Lung (tissue), 12 donors: ENCODE measurements around the gene COLQ. TPM values are rescaled to one million over a fixed set of nuclear protein-coding genes. Genes with fewer than 3 reads are reported as not detected.
A peak's percentile ranks its signal among the peaks of the same experiment; 100 is the strongest.

Source experiments
- ATAC-seq: fragments of 200-7000 bp; cut with Tn5 transposase; one replicate; pipeline ENCODE4 v1.9.1; 2020; ENCODE audit warnings: moderate number of reproducible peaks; ENCODE audit not compliant: insufficient read depth, low FRiP score
- DNase-seq, 3 donors: peaks; one replicate each; pipeline ENCODE4 v3.0.0-alpha.2; 2013 to 2017
- H3K27ac ChIP-seq, 2 donors: one replicate each; pipeline ENCODE4 v1.5.1; 2013; ENCODE audit warnings: mild to moderate bottlenecking in 2 of 2, moderate library complexity in 2 of 2, control low read depth in 1 of 2, inconsistent platforms in 1 of 2, low read depth in 1 of 2, low read length in 1 of 2
- H3K27me3 ChIP-seq, 3 donors: one replicate each; pipeline ENCODE4 v1.5.1; 2013; ENCODE audit warnings: low read length in 2 of 3; ENCODE audit not compliant: control insufficient read depth in 3 of 3, insufficient read depth in 3 of 3
- H3K36me3 ChIP-seq, 4 donors: one replicate each; pipeline ENCODE4 v1.5.1; 2013; ENCODE audit warnings: low read length in 4 of 4, mild to moderate bottlenecking in 1 of 4, moderate library complexity in 1 of 4; ENCODE audit not compliant: control insufficient read depth in 4 of 4, insufficient read depth in 4 of 4
- H3K4me1 ChIP-seq, 5 donors: one replicate each; pipeline ENCODE4 v1.5.1; 2013; ENCODE audit warnings: low read length in 5 of 5, mild to moderate bottlenecking in 2 of 5, moderate library complexity in 1 of 5; ENCODE audit not compliant: control insufficient read depth in 5 of 5, insufficient read depth in 5 of 5
- H3K4me3 ChIP-seq: one replicate; pipeline ENCODE4 v1.5.1; 2013; ENCODE audit warnings: mild to moderate bottlenecking, control low read depth, moderate library complexity
- H3K9ac ChIP-seq, 2 donors: one replicate each; pipeline ENCODE4 v1.5.1; 2013; ENCODE audit warnings: low read length in 2 of 2, control low read depth in 1 of 2; ENCODE audit not compliant: insufficient read depth in 1 of 2
- H3K9me3 ChIP-seq, 4 donors: one replicate each; pipeline ENCODE4 v1.5.1; 2013; ENCODE audit warnings: low read length in 3 of 4, mild to moderate bottlenecking in 1 of 4, moderate library complexity in 1 of 4; ENCODE audit not compliant: control insufficient read depth in 4 of 4, insufficient read depth in 3 of 4
- WGBS, 2 donors: extraction: QIAGEN DNeasy Blood & Tissue Kit; methylation state at CpG; one replicate each; pipeline ENCODE4 v1.1.7; 2013; 5-methylcytosine and 5-hydroxymethylcytosine counted together
- polyA plus RNA-seq, 2 donors: library from polyadenylated mRNA; stranded (reverse); fragments of 200-250 nt; gene quantifications; one replicate each; pipeline ENCODE4 v1.2.1, GENCODE V29; 2013
- total RNA-seq, 2 donors: library from RNA; depleted of rRNA in 1 of 2; stranded (reverse); fragments of >200 nt in 1 of 2; gene quantifications; one replicate each; pipeline ENCODE4 v1.2.1, GENCODE V29; 2014 to 2021
- TF ChIP-seq, protein P1 (sequence below): IDR thresholded peaks from 2 replicates; pipeline ENCODE4 v1.5.1; 2012; ENCODE audit warnings: mild to moderate bottlenecking; ENCODE audit errors: control extremely low read depth, extremely low read depth
- donor health status: control.
- donor health status: control.
- donor health status: Bipolar disorder and iron deficiency.
- donor health status: healthy.
- donor health status: DM: yes; HTN: yes; CAD: no.

The COLQ gene
- total and polyA plus RNA-seq, 4 donors, result 0.90 to 5.1 (median 1.9) TPM

DNA sequence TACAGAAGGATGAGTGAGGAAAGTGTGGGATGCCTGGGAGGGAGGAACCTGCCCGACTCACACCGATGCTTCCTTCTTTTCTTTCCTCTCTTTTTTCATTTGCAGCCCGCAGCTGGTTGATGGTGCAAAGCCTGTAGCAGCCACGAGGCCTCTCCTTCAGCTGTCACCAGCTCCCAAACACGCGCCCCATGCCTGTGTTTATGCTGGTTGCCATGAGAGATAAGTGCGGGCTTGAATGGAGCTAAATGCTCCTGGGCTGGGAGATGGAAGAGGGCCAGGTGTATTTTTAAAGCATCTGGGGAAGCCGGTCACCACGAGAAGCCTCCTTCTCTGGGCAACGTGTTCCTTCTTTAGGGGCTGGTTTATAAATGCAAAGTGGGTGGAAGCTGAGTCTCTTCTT is 9.3 kb downstream of the COLQ start:
- Histone ChIP-seq H3K9me3 (no peaks in the 10 kb centered on the region), H3K27me3 (no peaks in the 10 kb centered on the region), H3K27ac (no peak overlapping the region), H3K4me3 (no peak overlapping the region), H3K9ac (no peak overlapping the region), H3K4me1 (peaks cover 0 to 17% (median 11%) of the 10 kb centered on the region in 5 donors), H3K36me3 (no peaks in the 10 kb centered on the region)
- WGBS, 2 donors, result 20 to 23% methylated on average over 10 of the region's 10 CpGs
- ATAC-seq, result peak; percentile 72
- DNase-seq, result peak; percentile 86 to 91 (median 91)
- TF ChIP-seq, protein P1, sequence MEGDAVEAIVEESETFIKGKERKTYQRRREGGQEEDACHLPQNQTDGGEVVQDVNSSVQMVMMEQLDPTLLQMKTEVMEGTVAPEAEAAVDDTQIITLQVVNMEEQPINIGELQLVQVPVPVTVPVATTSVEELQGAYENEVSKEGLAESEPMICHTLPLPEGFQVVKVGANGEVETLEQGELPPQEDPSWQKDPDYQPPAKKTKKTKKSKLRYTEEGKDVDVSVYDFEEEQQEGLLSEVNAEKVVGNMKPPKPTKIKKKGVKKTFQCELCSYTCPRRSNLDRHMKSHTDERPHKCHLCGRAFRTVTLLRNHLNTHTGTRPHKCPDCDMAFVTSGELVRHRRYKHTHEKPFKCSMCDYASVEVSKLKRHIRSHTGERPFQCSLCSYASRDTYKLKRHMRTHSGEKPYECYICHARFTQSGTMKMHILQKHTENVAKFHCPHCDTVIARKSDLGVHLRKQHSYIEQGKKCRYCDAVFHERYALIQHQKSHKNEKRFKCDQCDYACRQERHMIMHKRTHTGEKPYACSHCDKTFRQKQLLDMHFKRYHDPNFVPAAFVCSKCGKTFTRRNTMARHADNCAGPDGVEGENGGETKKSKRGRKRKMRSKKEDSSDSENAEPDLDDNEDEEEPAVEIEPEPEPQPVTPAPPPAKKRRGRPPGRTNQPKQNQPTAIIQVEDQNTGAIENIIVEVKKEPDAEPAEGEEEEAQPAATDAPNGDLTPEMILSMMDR, result no peak

DNA sequence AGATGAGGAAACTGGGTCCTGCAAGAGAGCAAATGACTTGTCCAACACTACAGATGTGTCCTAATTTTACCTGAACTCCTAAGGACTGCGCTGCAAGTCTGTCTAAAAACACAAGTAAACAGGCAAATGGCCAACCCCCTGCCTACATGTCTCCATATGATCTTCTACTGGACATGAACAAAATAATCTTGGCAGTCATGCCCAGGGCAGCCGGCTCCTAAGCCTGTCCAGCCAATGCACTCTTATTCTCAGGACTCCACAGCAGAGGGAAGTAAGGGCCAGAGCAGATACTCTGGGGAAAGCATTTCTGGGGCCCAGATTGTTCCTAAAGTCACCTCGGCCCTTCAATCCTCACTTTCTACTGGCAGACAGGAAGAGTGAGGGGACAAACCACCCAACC is 10.3 kb downstream of the COLQ start:
- no peak overlapping the region for H3K9ac ChIP-seq
- DNase-seq (no peak), ATAC-seq (no peak)
- no peak overlapping the region for H3K4me3 ChIP-seq
- no peaks in the 10 kb centered on the region for H3K9me3 ChIP-seq
- H3K27me3 ChIP-seq, result no peaks in the 10 kb centered on the region
- no peak overlapping the region for H3K27ac ChIP-seq
- WGBS, 2 donors, result 96 to 97% methylated on average over 3 of the region's 3 CpGs
- TF ChIP-seq, protein P1, result no peak
- no peaks in the 10 kb centered on the region for H3K36me3 ChIP-seq
- peaks cover 0 to 17% (median 11%) of the 10 kb centered on the region in 5 donors for H3K4me1 ChIP-seq

DNA sequence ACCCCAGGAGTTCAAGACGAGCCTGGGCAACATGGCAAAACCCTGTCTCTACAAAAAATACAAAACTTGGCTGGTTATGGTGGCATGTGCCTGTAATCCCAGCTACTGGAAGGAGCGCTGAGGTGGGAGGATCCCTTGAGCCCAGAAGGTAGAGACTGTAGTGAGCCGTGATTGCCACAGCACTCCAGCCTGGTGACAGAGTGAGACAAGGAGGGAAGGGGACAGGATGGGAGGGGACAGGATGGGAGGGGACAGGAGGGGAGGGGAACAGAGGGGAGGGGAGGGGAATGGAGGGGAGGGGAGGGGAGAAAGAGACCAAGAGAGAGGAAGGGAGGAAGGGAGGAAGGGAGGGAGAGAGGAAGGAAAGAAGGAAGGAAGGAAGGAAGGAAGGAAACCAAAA is 11.0 kb downstream of the COLQ start:
- H3K27me3 ChIP-seq, result no peaks in the 10 kb centered on the region
- TF ChIP-seq, protein P1, result no peak
- ATAC-seq (no peak), DNase-seq (no peak)
- no peak overlapping the region for H3K27ac ChIP-seq
- H3K9me3 ChIP-seq, result no peaks in the 10 kb centered on the region
- no peak overlapping the region for H3K4me3 ChIP-seq
- H3K9ac ChIP-seq, result no peak overlapping the region
- 86 to 89% methylated on average over 3 of the region's 3 CpGs for WGBS, 2 donors
- H3K4me1 ChIP-seq, result peaks cover 0 to 17% (median 11%) of the 10 kb centered on the region in 5 donors
- no peaks in the 10 kb centered on the region for H3K36me3 ChIP-seq

DNA sequence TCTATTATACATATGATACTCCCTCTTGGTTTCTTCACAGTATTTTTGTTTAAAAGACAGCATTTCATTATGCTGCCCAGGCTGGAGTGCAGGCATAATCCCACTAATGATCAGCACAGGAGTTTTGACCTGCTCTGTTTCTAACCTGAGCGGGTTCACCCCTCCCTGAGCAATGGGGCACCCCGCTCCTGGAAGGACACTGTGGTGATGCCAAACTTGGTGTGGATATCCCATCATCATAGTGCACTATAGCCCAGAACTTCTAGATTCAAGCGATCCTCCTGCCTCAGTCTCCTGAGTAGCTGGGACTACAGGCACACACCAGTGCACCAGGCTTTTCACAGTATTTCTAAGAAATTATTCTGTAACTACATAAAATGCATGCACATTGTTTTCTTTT is 14.9 kb downstream of the COLQ start:
- TF ChIP-seq, protein P1, result no peak
- ATAC-seq, result no peak
- H3K9me3 ChIP-seq, result no peaks in the 10 kb centered on the region
- no peaks in the 10 kb centered on the region for H3K27me3 ChIP-seq
- WGBS, 2 donors, result 95 to 98% methylated on average over 3 of the region's 3 CpGs
- H3K36me3 ChIP-seq, result no peaks in the 10 kb centered on the region
- peaks cover 0 to 2% (median 0%) of the 10 kb centered on the region in 5 donors for H3K4me1 ChIP-seq
- H3K4me3 ChIP-seq, result no peak overlapping the region
- H3K9ac ChIP-seq, result no peak overlapping the region
- no peak overlapping the region for H3K27ac ChIP-seq
- no peak for DNase-seq
